HEK293 (cell line): Measurements from ENCODE around the gene SST.

Source experiments
- CTCF ChIA-PET: fragments of 350-600 bp; formaldehyde crosslinking; extraction: SDS; loops from one replicate; lab custom pipeline; 2021; ENCODE audit warnings: antibody characterized with exemption; lab: Yijun Ruan, JAX
- POLR2A ChIA-PET: fragments of 300-600 bp; formaldehyde crosslinking; extraction: SDS; loops from one replicate; lab custom pipeline; 2020; ENCODE audit warnings: antibody characterized with exemption, inconsistent platforms; lab: Yijun Ruan, JAX
- H3K27ac ChIP-seq: fragments of 200-500 bp; sonication (Bioruptor generic); 2 replicates; pipeline ENCODE4 v1.5.1; 2014; ENCODE audit warnings: low read depth, low read length, control low read depth, inconsistent platforms; ENCODE audit errors: extremely low read depth
- H3K36me3 ChIP-seq, 2 experiments: fragments of 200-500 bp in 1 of 2; sonication (Bioruptor generic) in 1 of 2; 1 replicate in 1 of 2; 2 replicates in 1 of 2; pipeline ENCODE4 v1.5.1; 2014 to 2017; ENCODE audit warnings: inconsistent platforms in 2 of 2, low read length in 2 of 2; ENCODE audit not compliant: control insufficient read depth in 2 of 2, insufficient read depth in 1 of 2
- H3K4me1 ChIP-seq: fragments of 200-500 bp; sonication (Bioruptor generic); 2 replicates; pipeline ENCODE4 v1.5.1; 2014; ENCODE audit warnings: mild to moderate bottlenecking, low read length, inconsistent platforms; ENCODE audit not compliant: control insufficient read depth, insufficient read depth
- H3K4me3 ChIP-seq: 2 replicates; pipeline ENCODE4 v1.5.1; 2011; ENCODE audit warnings: low read depth, mild to moderate bottlenecking, control low read depth, low read length, moderate library complexity
- H3K9me3 ChIP-seq: fragments of 200-500 bp; sonication (Bioruptor generic); 2 replicates; pipeline ENCODE4 v1.5.1; 2014; ENCODE audit warnings: low read depth, low read length, inconsistent platforms; ENCODE audit not compliant: control insufficient read depth, insufficient read depth
- BCL11B ChIP-seq: fragments of 450-650 bp; formaldehyde crosslinking; IDR thresholded peaks from 2 replicates; pipeline ENCODE4 v1.5.1; 2016; ENCODE audit warnings: low read depth, missing biosample characterization, missing genetic modification characterization
- IKZF3 ChIP-seq: fragments of 450-650 bp; IDR thresholded peaks from 2 replicates; pipeline ENCODE4 v1.5.0; 2018; ENCODE audit warnings: missing biosample characterization, mild to moderate bottlenecking, missing genetic modification characterization, moderate library complexity
- KLF10 ChIP-seq: fragments of 450-650 bp; IDR thresholded peaks from 2 replicates; pipeline ENCODE4 v1.5.1; 2018; ENCODE audit warnings: missing biosample characterization, mild to moderate bottlenecking, missing genetic modification characterization
- KLF8 ChIP-seq: fragments of 450-650 bp; formaldehyde crosslinking; IDR thresholded peaks from 2 replicates; pipeline ENCODE4 v1.5.1; 2016; ENCODE audit warnings: missing biosample characterization, missing genetic modification characterization
- SETDB1 ChIP-seq: IDR thresholded peaks from one replicate; pipeline ENCODE4 v1.6.1; 2017; ENCODE audit warnings: mild to moderate bottlenecking, low read length, moderate library complexity, mixed read lengths; ENCODE audit not compliant: insufficient read length
- TRIM28 ChIP-seq: IDR thresholded peaks from 2 replicates; pipeline ENCODE4 v1.6.1; 2011; ENCODE audit warnings: low read length, control low read depth, borderline replicate concordance
- ZFHX2 ChIP-seq: fragments of 450-650 bp; formaldehyde crosslinking; conservative IDR thresholded peaks from 2 replicates; pipeline ENCODE4 v1.5.1; 2016; ENCODE audit warnings: missing biosample characterization, missing genetic modification characterization
- ZNF146 ChIP-seq: fragments of 450-650 bp; formaldehyde crosslinking; IDR thresholded peaks from 2 replicates; pipeline ENCODE4 v1.5.1; 2016; ENCODE audit warnings: missing biosample characterization, missing genetic modification characterization
- ZNF157 ChIP-seq: fragments of 450-650 bp; formaldehyde crosslinking; IDR thresholded peaks from 2 replicates; pipeline ENCODE4 v1.5.1; 2016; ENCODE audit warnings: missing biosample characterization, missing genetic modification characterization
- ZNF214 ChIP-seq: fragments of 450-650 bp; formaldehyde crosslinking; IDR thresholded peaks from 2 replicates; pipeline ENCODE4 v1.5.1; 2017; ENCODE audit warnings: missing biosample characterization, mild to moderate bottlenecking, missing genetic modification characterization, borderline replicate concordance
- ZNF366 ChIP-seq: fragments of 450-650 bp; formaldehyde crosslinking; conservative IDR thresholded peaks from 2 replicates; pipeline ENCODE4 v1.5.1; 2016; ENCODE audit warnings: missing biosample characterization, missing genetic modification characterization
- ZNF501 ChIP-seq: fragments of 450-650 bp; formaldehyde crosslinking; IDR thresholded peaks from 2 replicates; pipeline ENCODE4 v1.5.1; 2016; ENCODE audit warnings: missing biosample characterization, missing genetic modification characterization
- ZNF555 ChIP-seq: fragments of 450-650 bp; formaldehyde crosslinking; conservative IDR thresholded peaks from 2 replicates; pipeline ENCODE4 v1.5.1; 2017; ENCODE audit warnings: missing biosample characterization, mild to moderate bottlenecking, missing genetic modification characterization, inconsistent platforms
- ZNF558 ChIP-seq: fragments of 450-650 bp; formaldehyde crosslinking; IDR thresholded peaks from 2 replicates; pipeline ENCODE4 v1.5.1; 2016; ENCODE audit warnings: missing biosample characterization, missing genetic modification characterization
- ZNF585B ChIP-seq: fragments of 450-650 bp; formaldehyde crosslinking; IDR thresholded peaks from 2 replicates; pipeline ENCODE4 v1.5.1; 2016; ENCODE audit warnings: missing biosample characterization, missing genetic modification characterization
- ZNF610 ChIP-seq: fragments of 450-650 bp; formaldehyde crosslinking; IDR thresholded peaks from 2 replicates; pipeline ENCODE4 v1.5.1; 2016; ENCODE audit warnings: missing biosample characterization, missing genetic modification characterization, borderline replicate concordance
- ZNF629 ChIP-seq: fragments of 450-650 bp; formaldehyde crosslinking; IDR thresholded peaks from 2 replicates; pipeline ENCODE4 v1.5.1; 2017; ENCODE audit warnings: missing biosample characterization, missing genetic modification characterization
- ZNF707 ChIP-seq: fragments of 450-650 bp; formaldehyde crosslinking; IDR thresholded peaks from 2 replicates; pipeline ENCODE4 v1.5.1; 2016; ENCODE audit warnings: missing biosample characterization, missing genetic modification characterization
- ZNF837 ChIP-seq: fragments of 450-650 bp; formaldehyde crosslinking; IDR thresholded peaks from 2 replicates; pipeline ENCODE4 v1.5.1; 2016; ENCODE audit warnings: missing biosample characterization, missing genetic modification characterization
- ZNF843 ChIP-seq: fragments of 450-650 bp; formaldehyde crosslinking; IDR thresholded peaks from 2 replicates; pipeline ENCODE4 v1.5.1; 2016; ENCODE audit warnings: missing biosample characterization, missing genetic modification characterization
- ZSCAN23 ChIP-seq: fragments of 450-650 bp; formaldehyde crosslinking; IDR thresholded peaks from 2 replicates; pipeline ENCODE4 v1.5.1; 2016; ENCODE audit warnings: missing biosample characterization, missing genetic modification characterization
- TF ChIP-seq, protein P1 (sequence below): fragments of 450-650 bp; formaldehyde crosslinking; IDR thresholded peaks from 2 replicates; pipeline ENCODE4 v1.5.1; 2016; ENCODE audit warnings: missing biosample characterization, missing genetic modification characterization, low read depth
- TF ChIP-seq, protein P2 (sequence below): fragments of 450-650 bp; formaldehyde crosslinking; IDR thresholded peaks from 2 replicates; pipeline ENCODE4 v1.5.1; 2016; ENCODE audit warnings: missing biosample characterization, missing genetic modification characterization
- TF ChIP-seq, protein P3 (sequence below): fragments of 450-650 bp; formaldehyde crosslinking; IDR thresholded peaks from 2 replicates; pipeline ENCODE4 v1.5.1; 2017; ENCODE audit warnings: missing biosample characterization, missing genetic modification characterization
- TF ChIP-seq, protein P4 (sequence below): sonication (generic); formaldehyde crosslinking; IDR thresholded peaks from 2 replicates; pipeline ENCODE4 v1.8.1; 2022; ENCODE audit warnings: mild to moderate bottlenecking, moderate library complexity, missing genetic modification reagents
- TF ChIP-seq, protein P5 (sequence below): fragments of 450-650 bp; formaldehyde crosslinking; IDR thresholded peaks from 2 replicates; pipeline ENCODE4 v1.5.1; 2016; ENCODE audit warnings: missing biosample characterization, missing genetic modification characterization, low read depth

The SST gene

DNA sequence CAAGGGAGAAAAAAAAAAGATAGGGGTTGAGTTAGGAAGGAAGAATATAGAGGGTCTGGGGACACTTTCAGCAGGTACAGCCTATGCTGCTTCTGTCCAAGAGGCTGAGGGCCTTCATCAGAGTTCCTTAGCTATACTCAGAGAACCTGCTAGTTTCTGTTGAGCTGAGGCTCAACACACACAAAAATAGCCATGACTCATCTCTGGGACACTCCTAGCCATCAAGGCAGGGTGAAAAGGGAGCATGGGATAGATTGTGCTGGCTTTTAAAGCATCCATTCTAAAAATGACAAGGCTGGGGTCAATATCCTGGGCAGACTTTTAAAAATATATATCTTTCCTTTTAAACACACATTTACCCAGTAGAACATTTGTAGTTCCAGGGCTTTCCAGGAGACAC is 35.0 kb upstream of the SST start (continued):
- TF ChIP-seq, protein P1, sequence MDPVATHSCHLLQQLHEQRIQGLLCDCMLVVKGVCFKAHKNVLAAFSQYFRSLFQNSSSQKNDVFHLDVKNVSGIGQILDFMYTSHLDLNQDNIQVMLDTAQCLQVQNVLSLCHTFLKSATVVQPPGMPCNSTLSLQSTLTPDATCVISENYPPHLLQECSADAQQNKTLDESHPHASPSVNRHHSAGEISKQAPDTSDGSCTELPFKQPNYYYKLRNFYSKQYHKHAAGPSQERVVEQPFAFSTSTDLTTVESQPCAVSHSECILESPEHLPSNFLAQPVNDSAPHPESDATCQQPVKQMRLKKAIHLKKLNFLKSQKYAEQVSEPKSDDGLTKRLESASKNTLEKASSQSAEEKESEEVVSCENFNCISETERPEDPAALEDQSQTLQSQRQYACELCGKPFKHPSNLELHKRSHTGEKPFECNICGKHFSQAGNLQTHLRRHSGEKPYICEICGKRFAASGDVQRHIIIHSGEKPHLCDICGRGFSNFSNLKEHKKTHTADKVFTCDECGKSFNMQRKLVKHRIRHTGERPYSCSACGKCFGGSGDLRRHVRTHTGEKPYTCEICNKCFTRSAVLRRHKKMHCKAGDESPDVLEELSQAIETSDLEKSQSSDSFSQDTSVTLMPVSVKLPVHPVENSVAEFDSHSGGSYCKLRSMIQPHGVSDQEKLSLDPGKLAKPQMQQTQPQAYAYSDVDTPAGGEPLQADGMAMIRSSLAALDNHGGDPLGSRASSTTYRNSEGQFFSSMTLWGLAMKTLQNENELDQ (tag by site-specific recombination) = no peak
- TF ChIP-seq ZNF843 = no peak
- no peak for TF ChIP-seq ZNF585B (tag by site-specific recombination)
- TF ChIP-seq ZFHX2 = no peak
- TF ChIP-seq, protein P2, sequence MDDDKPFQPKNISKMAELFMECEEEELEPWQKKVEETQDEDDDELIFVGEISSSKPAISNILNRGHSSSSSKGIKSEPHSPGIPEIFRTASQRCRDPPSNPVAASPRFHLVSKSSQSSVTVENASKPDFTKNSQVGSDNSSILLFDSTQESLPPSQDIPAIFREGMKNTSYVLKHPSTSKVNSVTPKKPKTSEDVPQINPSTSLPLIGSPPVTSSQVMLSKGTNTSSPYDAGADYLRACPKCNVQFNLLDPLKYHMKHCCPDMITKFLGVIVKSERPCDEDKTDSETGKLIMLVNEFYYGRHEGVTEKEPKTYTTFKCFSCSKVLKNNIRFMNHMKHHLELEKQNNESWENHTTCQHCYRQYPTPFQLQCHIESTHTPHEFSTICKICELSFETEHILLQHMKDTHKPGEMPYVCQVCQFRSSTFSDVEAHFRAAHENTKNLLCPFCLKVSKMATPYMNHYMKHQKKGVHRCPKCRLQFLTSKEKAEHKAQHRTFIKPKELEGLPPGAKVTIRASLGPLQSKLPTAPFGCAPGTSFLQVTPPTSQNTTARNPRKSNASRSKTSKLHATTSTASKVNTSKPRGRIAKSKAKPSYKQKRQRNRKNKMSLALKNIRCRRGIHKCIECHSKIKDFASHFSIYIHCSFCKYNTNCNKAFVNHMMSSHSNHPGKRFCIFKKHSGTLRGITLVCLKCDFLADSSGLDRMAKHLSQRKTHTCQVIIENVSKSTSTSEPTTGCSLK = no peak
- TF ChIP-seq, protein P3, sequence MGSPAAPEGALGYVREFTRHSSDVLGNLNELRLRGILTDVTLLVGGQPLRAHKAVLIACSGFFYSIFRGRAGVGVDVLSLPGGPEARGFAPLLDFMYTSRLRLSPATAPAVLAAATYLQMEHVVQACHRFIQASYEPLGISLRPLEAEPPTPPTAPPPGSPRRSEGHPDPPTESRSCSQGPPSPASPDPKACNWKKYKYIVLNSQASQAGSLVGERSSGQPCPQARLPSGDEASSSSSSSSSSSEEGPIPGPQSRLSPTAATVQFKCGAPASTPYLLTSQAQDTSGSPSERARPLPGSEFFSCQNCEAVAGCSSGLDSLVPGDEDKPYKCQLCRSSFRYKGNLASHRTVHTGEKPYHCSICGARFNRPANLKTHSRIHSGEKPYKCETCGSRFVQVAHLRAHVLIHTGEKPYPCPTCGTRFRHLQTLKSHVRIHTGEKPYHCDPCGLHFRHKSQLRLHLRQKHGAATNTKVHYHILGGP (tag by site-specific recombination) = no peak
- no peak for TF ChIP-seq KLF10 (tag by site-specific recombination)
- TF ChIP-seq ZNF501 (tag by site-specific recombination) = no peak
- TF ChIP-seq ZNF157 (tag by site-specific recombination) = no peak

DNA sequence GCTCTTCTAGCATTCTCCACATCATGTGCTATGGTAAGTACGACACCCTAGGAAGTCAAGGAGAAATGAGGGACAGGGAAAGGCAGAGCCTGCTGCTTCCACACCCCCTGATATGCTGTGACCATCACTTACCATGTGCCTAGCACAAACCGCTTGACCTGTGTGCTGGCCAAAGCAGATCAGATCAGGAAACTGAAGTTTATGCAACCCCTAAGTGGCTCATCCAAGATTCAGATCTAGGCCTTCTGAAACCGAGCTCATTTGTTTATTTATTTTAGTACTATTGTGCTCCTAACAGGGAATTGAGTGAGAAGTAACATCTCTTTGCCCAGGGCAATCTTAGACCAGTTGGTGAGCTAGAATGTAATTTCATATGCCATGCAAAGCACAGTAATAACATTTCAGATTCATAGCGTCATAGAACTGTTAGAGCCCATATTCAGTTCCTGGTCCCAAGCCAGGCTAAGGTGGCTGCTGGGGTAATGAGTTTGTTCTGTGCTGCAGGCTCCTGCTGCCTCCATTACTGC is 32.4 kb upstream of the SST start, which contains the start of gene RTP2:
Gene RTP2, minus strand, starts transcription at position 51 of the 527 bp plus-strand sequence. CDS start 429 bp downstream, outside the sequence.
- no peaks in the 10 kb centered on the region for H3K9me3 ChIP-seq
- CTCF ChIA-PET = interaction anchor here (0.7 to 3.8 kb wide), 3 partner anchors 12 to 383 kb away, joined by 5 to 18 read pairs (median 16); no protein-coding TSS in a partner anchor
- no peak within 1 kb of the TSS for H3K27ac ChIP-seq
- POLR2A ChIA-PET = no interaction called here
- H3K36me3 ChIP-seq = no peaks in the 10 kb centered on the region
- TF ChIP-seq ZNF610 (tag by site-specific recombination) (no peak), ZNF558 (tag by site-specific recombination) (no peak), ZNF366 (no peak), ZSCAN23 (tag by site-specific recombination) (no peak), SETDB1 (no peak), IKZF3 (tag by site-specific recombination) (no peak), TRIM28 (no peak), ZNF555 (tag by site-specific recombination) (no peak), ZNF146 (tag by site-specific recombination) (no peak), ZNF837 (tag by site-specific recombination) (no peak), ZNF214 (no peak), KLF8 (tag by site-specific recombination) (no peak), ZNF707 (no peak), ZNF629 (tag by site-specific recombination) (no peak), BCL11B (no peak), ZNF157 (tag by site-specific recombination) (no peak)
- TF ChIP-seq, protein P4, sequence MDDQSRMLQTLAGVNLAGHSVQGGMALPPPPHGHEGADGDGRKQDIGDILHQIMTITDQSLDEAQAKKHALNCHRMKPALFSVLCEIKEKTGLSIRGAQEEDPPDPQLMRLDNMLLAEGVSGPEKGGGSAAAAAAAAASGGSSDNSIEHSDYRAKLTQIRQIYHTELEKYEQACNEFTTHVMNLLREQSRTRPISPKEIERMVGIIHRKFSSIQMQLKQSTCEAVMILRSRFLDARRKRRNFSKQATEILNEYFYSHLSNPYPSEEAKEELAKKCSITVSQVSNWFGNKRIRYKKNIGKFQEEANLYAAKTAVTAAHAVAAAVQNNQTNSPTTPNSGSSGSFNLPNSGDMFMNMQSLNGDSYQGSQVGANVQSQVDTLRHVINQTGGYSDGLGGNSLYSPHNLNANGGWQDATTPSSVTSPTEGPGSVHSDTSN (CRISPR knock-in tag) = no peak
- TF ChIP-seq, protein P5, sequence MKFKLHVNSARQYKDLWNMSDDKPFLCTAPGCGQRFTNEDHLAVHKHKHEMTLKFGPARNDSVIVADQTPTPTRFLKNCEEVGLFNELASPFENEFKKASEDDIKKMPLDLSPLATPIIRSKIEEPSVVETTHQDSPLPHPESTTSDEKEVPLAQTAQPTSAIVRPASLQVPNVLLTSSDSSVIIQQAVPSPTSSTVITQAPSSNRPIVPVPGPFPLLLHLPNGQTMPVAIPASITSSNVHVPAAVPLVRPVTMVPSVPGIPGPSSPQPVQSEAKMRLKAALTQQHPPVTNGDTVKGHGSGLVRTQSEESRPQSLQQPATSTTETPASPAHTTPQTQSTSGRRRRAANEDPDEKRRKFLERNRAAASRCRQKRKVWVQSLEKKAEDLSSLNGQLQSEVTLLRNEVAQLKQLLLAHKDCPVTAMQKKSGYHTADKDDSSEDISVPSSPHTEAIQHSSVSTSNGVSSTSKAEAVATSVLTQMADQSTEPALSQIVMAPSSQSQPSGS (tag by site-specific recombination) = no peak
- no peak within 1 kb of the TSS for H3K4me3 ChIP-seq
- no peaks in the 10 kb centered on the region for H3K4me1 ChIP-seq
